Adrenal gland (tissue), 5 donors: ENCODE measurements around the gene TPBG.

Experiments
- CTCF ChIP-seq, 6 experiments: fragments of 450-650 bp in 4 of 6; fragments of 200-600 bp in 2 of 6; sonication (generic) in 1 of 6; IDR thresholded peaks; 1 replicate in 5 of 6; 2 replicates in 1 of 6; pipeline versions ENCODE4 v1.5.1 to v1.8.0; 2016 to 2021; ENCODE audit warnings: antibody characterized with exemption in 6 of 6, mild to moderate bottlenecking in 2 of 6, moderate library complexity in 1 of 6
- POLR2A ChIP-seq, 2 donors: fragments of 450-650 bp; IDR thresholded peaks; one replicate each; pipeline ENCODE4 v1.6.1; 2017; ENCODE audit warnings: antibody characterized with exemption in 2 of 2, mild to moderate bottlenecking in 2 of 2, moderate library complexity in 1 of 2
- donor health status: DM: no; HTN: no; CAD: no.

GRCh38 chr6:82397962-82398692 lies 34.5 kb downstream of the TPBG start:
- TF ChIP-seq CTCF (IDR thresholded peaks at IDR 0.05), result no peak
- no peak for TF ChIP-seq POLR2A (IDR thresholded peaks at IDR 0.05)
